Effector CD8-positive, alpha-beta T cell (primary cell): ENCODE results near the gene RIMKLA.

Source experiments
- DNase-seq: peaks from one replicate; lab custom pipeline; 2025; lab: John Stamatoyannopoulos, UW
- total RNA-seq, 4 experiments: gene quantifications; one replicate each; lab custom pipeline; 2026; lab: John Stamatoyannopoulos, UW

RIMKLA gene, protein sequence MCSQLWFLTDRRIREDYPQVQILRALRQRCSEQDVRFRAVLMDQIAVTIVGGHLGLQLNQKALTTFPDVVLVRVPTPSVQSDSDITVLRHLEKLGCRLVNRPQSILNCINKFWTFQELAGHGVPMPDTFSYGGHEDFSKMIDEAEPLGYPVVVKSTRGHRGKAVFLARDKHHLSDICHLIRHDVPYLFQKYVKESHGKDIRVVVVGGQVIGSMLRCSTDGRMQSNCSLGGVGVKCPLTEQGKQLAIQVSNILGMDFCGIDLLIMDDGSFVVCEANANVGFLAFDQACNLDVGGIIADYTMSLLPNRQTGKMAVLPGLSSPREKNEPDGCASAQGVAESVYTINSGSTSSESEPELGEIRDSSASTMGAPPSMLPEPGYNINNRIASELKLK
- 0.35 to 2.4 (median 1.5) reads per million in 4 experiments for total RNA-seq

DNA sequence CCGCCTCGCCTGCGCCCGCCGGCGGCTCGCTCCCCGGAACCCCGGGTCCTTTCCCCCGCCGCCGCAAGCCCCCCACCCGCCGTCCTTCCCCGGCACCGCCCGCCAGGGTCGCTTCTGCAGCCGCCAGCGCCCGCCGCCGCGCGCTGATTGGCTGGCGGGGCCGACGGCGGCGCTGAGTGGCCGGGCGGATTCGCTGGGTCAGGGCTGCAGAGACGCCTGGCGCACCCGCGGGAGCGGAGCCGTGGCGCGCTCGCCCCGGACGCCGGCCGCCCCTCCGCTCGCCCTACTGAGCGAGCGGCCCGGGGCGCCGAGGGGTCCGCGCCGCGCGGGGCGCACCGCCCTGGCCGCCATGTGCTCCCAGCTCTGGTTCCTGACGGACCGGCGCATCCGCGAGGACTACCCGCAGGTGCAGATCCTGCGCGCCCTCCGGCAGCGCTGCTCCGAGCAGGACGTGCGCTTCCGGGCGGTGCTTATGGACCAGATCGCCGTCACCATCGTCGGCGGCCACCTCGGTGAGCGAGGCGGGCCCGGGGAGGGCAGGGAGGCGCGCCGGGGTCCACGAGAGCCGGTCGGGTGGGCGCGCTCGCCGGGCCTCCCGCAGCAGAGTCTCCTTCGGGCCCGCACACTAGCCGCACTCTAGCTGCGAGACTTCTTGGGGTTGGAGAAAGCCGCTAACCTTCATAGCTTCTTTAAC lies at the start of gene RIMKLA:
TSS of gene RIMKLA (plus strand) at position 207 of the 694 bp plus-strand sequence. CDS start at position 350, 143 bp downstream.
- DNase-seq = peak; percentile 4

DNA sequence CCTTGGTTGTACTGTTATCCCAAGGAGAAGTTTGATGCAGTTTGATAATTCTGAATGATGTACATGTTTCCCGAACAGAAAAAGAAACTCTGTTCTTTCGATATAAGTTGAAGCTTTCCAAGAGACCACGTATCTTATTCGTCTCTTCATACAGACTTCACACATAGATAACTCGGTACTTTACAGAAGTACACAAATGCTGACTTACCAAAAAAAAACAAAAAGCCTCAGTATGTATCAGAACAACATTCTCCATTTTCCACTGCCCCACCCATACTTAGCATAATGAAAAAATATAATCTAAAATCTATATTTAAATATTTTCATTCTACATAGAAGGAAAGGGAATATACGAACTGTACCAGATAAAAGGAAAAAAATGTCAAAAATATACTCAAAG lies 47.7 kb upstream of the RIMKLA start:
- DNase-seq = no peak

DNA sequence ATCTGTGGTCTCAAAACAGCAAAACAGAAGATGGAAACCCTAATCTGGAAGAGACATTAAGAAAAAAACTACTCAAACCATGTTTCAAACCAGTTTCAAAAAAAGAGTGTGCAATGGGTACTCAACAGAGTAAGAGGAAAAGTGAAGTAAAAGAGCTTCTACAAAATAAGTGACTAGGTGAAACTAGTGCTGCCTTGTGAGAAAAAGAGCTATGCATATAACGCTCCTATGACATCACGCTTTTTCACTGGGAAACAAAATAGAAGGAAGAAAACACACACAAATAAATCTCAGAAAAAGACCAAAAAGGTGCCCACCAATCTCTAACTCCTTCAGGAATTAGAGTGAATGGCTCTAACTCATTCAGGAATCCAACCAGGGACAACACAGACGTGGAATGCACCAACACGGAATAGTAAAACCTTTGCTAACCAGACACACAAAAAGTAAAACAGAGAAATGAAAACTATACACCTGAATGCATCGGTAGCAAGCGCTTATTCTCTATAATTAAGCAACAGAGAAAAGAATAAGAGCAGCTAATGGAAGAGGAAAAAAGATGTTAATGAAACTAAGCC lies 46.8 kb upstream of the RIMKLA start:
- no peak for DNase-seq

DNA sequence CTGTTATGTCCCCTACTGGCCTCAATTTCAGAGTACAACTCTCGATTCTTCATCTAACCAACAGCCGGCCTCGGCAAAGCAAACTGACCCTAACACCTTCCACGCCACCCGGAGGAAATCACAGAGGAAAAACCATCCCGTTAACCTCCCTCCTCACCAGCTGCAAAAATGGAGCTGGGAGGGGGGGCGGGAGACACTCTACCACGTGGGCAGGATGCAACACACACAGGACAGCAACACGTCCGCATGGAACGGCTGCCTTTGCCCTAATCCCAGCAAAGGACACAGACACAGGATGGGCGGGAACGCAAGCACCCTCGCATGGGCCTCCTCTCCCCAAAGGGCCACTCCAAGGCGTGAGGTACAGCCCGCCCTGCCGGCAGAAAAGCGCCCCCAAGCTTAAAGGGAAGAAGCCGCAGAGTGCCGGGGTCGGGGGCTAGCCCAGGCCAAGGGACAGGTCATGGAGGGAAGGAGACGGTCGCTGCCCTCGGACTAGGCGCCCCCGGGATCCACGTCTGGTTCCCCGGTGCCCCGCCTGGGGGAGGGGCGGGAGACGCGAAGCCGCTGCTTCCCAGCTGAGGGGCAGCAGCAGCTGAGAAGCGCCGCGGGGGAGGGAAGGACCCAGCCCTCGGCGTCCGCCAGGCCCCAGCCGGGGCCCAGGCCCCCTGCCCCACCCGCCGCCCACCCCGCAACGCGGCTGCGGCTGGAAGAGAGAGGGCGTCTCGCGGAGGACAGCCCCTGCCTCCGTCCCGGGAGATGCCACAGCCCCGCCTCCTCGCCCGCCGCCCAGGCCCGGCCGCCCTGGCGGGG lies 46.1 kb upstream of the RIMKLA start:
- peak; percentile 36 for DNase-seq

DNA sequence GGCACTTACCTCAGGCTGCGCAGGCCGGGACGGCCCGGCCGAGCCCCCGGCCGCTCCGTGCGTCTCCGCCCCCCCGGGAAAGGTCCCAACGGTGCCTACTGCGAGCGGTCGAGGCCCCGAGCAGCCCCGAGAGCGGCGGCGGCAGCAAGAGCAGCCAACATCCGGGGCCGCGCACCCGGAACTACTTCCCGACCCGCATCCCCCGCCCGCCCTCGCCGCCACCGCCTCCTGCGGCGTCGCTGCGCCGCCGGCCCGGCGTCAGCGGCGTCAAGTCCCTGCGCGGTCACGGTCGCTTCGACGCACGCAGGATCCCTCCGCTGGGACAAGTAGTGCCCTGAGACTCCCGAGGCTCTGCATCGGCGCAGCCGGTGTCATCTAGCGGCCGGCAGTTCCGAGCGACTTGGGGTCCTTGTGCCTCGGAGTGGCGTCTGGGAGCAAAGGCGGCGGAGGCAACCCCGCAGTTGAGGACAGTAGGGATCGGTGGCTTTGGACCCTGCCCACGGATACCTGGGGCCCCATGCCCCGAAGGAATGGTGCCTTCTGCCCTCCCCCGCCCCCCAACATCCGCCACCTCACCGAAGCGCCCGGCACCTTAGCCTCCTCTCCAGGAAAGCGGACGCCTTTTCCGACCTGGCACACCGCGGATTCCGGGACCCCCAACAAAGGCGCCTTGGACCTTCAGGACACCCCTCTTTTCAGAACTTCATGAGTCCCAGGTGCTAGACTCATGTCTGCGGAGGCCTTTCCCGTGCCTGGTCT lies 45.4 kb upstream of the RIMKLA start, which contains the start of gene FOXJ3:
TSS of gene FOXJ3 (minus strand) at position 186 of the 759 bp plus-strand sequence. CDS start 24,142 bp downstream, outside the sequence.
- peak; percentile 83 for DNase-seq

DNA sequence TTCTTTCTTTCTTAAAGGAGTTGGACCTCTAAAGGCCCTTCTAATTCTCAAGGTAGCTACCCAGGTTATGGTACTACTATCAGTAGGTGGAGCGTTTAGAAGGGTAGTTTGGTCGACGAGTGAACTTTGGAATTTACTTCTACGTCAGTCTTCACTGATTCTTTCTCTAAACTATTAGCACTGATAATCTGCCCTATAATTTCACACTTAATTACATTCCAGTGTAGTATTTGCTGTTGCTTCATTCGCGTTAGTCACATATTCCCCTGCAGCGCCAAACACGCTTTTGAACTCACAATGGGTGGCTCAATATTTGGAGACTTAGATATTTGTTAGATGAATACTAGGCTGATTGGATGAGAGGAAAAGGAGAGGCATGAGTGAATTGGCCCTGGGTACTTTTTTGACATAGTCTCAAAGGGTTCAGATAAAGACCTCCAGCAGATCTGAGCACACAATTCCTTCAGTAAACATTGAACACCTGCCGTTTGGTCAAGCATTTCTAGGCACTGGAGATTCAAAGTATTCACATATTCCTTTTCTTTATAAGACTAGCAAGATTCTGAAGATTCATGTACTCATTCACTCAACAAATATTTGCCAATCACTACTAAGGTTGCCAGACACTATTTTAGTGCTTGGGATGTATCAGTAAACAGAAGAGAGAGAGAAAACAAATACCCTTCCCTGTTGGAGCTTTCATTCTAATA lies 44.6 kb upstream of the RIMKLA start:
- DNase-seq = no peak

DNA sequence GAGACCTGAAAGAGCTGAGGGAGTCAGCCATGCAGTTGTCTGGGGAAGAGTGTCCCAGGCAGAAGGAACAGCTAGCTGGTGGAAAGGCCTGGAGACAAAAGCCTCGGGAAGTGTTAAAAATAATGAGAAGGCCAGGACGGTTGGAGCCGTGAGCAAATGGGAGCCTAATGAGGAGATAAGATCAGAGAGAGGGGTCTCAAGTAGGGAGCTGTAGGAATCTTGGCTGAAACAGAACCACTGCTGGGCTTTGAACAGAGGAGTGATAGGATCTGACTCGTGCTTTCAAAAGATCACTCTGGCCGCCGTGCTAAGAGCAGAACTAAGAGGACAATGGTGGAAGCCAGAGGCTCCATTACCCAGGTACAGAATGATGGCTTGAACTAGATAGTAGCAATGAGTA lies 43.6 kb upstream of the RIMKLA start:
- DNase-seq = no peak

DNA sequence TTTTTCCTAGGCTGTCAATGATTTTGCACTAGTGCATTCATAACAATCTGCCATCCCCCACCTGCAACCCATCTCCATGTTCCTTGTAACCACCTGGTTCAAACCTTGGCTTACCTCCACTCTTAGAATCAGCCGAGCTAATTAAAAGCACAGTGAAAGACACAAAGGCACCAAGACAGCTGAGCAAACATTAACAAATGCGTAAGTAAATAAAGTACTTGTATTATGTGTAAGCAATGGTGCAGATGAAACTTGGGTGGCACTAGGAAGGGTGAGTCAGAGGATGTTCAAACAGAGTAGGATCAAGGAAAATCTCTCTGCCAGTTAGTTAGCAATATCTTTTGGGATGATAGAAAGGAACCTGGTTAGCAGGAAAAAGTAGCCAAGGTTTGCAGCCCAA lies 40.5 kb upstream of the RIMKLA start:
- DNase-seq = no peak

DNA sequence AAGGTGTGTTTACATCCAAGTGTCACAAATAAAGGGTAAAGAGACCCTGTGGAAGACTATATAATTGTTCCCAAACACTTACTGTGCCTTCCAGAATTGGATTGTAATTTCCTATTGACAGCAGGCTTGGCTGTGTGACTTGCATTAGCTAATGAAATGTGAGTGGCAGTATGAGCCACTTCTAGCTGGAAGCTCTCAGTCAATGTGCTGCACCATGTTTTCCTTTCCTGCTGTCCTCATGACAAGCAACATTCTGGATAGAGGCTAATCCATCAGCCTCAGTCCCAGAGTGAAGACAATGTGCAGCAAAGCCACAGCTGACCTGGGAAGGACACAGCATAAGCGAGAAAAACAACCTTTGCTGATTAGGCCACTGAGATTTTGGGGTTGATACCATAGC lies 39.7 kb upstream of the RIMKLA start:
- no peak for DNase-seq

DNA sequence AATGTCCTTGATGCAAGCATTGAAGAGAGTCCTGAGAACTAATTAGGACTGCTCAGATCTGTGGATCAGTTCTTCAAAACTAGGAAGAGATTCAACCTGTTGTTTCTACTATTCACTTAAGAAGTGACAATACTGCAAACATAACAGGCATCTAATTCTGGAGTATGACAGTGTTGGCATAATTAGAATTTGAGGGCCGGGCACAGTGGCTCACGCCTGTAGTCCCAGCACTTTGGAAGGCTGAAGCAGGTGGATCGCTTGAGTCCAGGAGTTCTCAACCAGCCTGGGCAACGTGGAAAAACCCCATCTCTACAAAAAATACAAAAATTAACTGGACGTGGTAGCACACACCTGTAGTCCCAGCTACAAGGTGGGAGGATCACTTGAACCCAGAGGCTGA lies 37.5 kb upstream of the RIMKLA start:
- no peak for DNase-seq

DNA sequence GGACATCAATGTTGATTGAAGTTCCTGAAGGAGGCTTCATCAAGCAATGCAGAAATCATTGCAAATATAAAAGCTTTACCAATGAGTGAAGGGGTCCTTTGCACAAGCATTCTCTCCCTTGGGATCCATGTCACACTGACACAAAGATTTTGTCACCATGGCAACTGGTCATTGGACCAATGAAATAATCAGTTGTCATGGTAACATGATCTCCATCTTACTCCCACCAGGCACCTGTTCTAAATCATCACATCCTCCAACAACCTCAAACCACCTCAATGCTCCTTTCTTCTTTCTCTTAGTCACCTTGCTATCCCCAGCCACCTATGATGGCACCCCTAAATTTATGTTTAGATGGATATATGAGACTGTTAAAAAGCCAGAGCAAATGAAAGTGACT lies 32.1 kb upstream of the RIMKLA start:
- no peak for DNase-seq

DNA sequence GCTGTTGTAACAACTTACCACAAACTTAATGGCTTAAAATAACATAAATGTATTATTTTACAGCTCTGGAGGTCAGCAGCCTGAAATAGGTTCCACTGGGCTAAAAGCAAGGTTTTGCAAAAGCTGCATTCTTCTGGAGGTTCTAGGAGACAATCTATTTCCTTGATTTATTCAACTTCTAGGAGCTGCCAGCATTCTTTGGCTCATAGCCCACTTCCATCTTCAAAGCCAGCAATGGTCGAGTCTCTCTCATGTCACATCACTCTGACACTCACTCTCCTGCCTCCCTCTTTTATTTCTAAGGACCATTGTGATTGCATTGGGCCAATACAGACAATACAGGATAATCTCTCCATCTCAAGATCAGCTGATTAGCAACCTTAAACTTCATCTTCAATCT lies 30.5 kb upstream of the RIMKLA start:
- DNase-seq = no peak

DNA sequence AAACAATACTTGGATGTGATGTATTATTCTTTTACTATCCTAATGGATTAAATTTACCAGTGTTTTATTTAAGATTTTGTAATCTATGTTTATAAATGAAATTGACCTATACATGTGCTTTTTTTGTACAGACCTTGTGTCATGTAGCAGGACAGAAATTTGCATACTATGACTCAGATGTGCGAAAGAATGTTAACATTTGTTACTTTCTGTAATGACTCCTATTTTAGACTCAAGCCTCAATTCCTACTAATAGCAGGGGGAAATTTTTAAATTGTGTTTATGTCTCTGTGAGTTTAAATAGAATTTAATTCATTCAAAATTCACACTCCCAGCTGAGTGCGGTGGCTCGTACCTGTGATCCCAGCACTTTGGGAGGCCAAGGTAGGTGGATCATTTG lies 21.8 kb upstream of the RIMKLA start:
- no peak for DNase-seq

DNA sequence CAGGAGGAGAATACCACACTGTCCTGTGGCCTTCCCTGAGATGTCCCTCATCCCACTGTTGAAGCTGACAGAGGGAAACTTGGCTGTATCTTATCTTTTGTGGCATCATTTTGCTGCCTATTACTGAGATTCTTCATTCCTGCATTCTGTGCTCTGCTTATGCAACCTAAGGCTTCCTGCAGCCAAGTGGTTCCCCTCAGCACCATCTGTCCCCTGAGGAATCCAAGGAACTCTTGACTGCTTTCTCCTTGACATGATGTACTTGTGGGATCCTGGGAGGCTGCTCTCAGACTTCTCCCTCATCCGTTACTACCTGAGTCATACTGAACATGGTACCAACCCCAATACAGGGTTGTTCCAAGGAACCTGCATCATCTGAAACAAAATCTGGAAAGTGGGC lies 21.1 kb upstream of the RIMKLA start:
- DNase-seq = no peak

DNA sequence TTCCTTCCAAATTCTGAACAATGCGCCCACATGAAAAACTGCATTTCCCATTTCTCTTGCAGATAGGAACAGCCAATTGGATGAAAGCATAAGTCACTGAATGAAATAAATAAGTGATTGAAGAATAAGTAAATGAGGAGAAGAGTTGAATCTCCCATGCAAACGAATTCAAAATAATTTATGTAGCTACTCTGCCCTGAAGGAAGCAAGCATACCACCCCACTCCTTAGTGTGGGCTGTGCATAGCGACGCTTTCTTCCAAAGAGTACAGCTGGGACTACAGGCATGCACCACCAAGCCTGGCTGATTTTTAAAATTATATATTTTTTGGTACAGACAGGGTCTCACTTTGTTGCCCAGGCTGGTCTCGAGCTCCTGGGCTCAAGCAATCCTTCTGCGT lies 16.5 kb upstream of the RIMKLA start:
- DNase-seq = no peak

DNA sequence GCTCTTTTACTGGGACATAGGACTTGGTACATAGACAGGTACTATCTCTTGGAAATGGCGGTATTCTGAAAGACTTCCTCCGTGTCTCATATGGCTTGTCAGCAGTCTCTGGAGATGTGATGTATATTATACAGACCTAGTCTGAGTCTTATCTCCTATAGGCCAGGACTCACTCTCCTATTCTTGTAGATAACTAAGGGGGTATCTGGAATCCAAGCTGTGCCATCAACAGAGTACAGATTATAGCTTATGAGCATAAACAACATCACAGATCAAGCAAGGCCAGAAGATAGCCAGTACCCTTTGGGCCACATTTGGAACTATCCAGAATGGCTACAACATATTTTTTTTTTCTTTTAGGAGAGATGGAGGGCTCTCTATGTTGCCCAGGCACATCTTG lies 16.1 kb upstream of the RIMKLA start:
- no peak for DNase-seq

DNA sequence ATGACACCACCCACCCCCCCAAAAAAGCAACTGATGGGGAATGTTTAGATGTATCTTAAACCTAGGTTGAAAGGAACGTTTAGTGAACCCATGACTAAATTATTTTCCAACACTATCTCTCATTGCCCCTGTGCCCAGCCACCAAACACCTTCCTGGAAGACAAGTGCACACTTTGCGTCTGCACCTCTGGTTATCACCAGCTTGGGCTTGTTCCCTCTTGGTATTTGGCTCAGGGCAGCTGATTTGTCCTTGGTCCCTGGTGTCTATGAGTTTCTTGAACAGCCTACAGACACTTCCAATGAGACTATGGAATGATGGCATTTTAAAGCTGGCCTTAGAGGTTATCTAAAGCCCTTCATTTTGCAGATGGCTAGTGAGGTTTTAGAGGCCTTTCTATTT lies 15.5 kb upstream of the RIMKLA start:
- no peak for DNase-seq

DNA sequence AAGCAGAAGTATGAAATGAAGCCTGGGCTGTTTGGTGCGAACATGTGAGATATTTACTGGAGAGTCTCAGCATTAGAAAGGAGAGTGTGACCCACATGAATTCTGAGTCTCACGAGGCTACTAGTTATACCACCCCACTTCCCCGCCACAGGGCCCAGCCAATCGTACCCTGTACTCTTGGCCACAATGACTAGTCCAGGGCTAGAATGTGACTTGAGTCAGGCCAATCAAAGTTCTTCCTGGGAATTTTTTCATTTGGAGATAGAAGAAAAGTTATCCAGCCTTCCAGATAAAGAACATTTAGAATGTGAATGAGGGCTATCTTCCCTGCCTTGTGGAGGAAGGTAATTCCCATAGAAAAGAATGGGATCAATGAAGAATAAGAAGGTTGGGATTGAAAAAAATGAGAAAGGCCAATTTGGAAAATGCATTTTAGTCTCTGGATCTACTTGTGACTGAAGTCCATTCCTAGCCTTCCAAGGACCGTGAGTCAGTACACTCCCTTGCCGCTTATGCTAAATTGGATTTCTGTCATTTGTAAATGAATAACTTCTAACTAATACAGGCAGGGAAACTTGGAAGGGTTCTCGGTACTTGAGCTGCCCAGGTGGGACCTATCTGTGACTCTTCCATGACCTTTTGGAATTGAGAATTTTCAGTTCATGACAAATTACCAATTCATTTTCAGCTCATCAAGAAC lies 12.3 kb upstream of the RIMKLA start:
- DNase-seq = no peak

DNA sequence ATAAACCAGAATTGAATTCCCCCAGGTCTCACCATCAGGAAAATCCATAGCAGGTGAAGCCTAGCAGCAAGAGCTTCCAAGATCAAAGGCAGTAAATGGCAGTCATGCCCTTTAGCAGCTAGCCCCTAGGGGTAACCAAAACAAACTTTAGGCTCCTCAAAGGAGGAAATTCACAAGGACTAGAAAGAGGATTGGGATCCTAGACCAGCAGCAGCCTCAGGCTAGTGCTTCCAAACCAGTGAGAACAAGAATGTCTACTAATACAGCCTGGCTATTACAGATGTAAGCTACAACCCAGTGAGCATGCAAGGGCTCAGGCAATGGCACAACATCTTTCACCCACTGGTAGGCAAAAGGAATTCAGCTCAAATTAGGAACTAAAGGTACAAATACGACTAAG lies 11.1 kb upstream of the RIMKLA start:
- DNase-seq = no peak
